ENCODE measurements around the gene SMS.

SMS gene

DNA sequence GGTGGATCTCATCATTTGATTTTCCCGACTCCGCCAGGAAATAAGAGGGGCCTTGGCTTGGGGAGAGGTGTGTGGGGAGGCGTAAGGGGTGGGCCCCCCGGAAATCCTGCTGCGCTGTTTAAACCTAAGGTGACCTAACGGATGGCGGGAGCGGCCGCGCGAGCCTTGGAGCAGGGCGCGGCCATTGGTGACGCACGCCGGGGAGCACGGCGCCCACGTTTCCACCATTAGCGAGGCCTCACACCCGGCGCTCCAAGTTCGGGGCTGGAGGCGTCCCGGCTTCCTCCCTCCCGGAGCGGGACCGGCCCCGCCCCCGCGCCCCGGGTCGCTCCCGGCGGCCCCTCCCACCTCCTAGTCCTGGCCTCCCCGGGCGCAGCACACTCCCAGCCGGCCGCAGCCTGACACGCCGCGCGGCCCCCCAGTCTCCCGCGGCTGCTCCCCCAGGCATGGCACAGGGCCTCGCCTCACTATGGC lies at the start of gene SMS:
SMS (plus strand) TSS at position 354 of the 474 bp plus-strand sequence; CDS start at position 470, 116 bp downstream.
- Histone ChIP-seq H3K4me3 (ENCODE audit: low read depth, low read length) (peak within 1 kb of the TSS; percentile 66), H3K9ac (ENCODE audit: low read length) (peak within 1 kb of the TSS; percentile 90), H3K27ac (ENCODE audit: low read depth, low read length) (peak within 1 kb of the TSS; percentile 85; the same call in 1 of the 2 replicates), H3K4me1 (ENCODE audit: control insufficient read depth, insufficient read depth, low read length) (peaks cover 36% of the 10 kb centered on the region), H3K9me3 (ENCODE audit: control insufficient read depth, insufficient read depth, low read depth, low read length) (no peaks in the 10 kb centered on the region), H3K36me3 (ENCODE audit: control insufficient read depth, insufficient read depth, low read length) (peaks cover 13% of the 10 kb centered on the region), H3K27me3 (ENCODE audit: control insufficient read depth, insufficient read depth, low read length) (peaks cover 3% of the 10 kb centered on the region; the same call in 1 of the 2 replicates)

- peaks cover 20% of the 10 kb centered on the region for H3K4me1 ChIP-seq (ENCODE audit: control insufficient read depth, insufficient read depth, low read length)
- H3K4me3 ChIP-seq (ENCODE audit: low read depth, low read length) = no peak overlapping the region
- H3K27ac ChIP-seq (ENCODE audit: low read depth, low read length) = peak overlapping the region; percentile 34
- H3K9me3 ChIP-seq (ENCODE audit: control insufficient read depth, insufficient read depth, low read depth, low read length) = 0 out of 2 replicates have a peak, but pooled peaks cover 5% of the 10 kb centered on the region
- no peak overlapping the region for H3K9ac ChIP-seq (ENCODE audit: low read length)
- H3K36me3 ChIP-seq (ENCODE audit: control insufficient read depth, insufficient read depth, low read length) = no peaks in the 10 kb centered on the region
- H3K27me3 ChIP-seq (ENCODE audit: control insufficient read depth, insufficient read depth, low read length) = no peaks in the 10 kb centered on the region
Observed at GRCh38 chrX:21905313-21905712, 35.2 kb upstream of the SMS start.

- Histone ChIP-seq H3K27ac (ENCODE audit: low read depth, low read length) (peak overlapping the region; percentile 45; the same call in 1 of the 2 replicates), H3K9ac (ENCODE audit: low read length) (no peak overlapping the region), H3K4me1 (ENCODE audit: control insufficient read depth, insufficient read depth, low read length) (peaks cover 20% of the 10 kb centered on the region), H3K27me3 (ENCODE audit: control insufficient read depth, insufficient read depth, low read length) (no peaks in the 10 kb centered on the region), H3K36me3 (ENCODE audit: control insufficient read depth, insufficient read depth, low read length) (no peaks in the 10 kb centered on the region), H3K4me3 (ENCODE audit: low read depth, low read length) (no peak overlapping the region), H3K9me3 (ENCODE audit: control insufficient read depth, insufficient read depth, low read depth, low read length) (0 out of 2 replicates have a peak, but pooled peaks cover 5% of the 10 kb centered on the region)
Observed at GRCh38 chrX:21905953-21906352, 34.6 kb upstream of the SMS start.

DNA sequence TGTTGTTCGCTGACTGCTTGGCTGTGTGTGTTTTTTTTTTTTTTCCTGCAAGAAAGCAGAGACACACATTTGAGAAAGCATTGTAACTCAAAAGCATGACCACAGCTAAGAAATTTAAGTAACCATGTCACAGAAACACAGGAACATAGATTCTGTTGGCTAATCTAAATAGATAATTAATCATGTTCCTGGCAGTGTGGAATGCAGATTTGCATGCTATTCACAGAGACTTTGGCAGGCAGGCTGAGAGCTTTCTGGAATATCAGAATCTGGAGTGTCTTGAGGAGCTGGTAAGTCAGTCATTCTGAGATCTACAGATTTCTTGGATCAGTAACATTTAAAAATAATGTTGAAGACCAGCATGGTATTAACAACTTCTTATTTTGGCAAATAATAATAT lies 33.2 kb upstream of the SMS start:
- Histone ChIP-seq H3K27ac (ENCODE audit: low read depth, low read length) (no peak overlapping the region), H3K4me1 (ENCODE audit: control insufficient read depth, insufficient read depth, low read length) (peaks cover 20% of the 10 kb centered on the region), H3K27me3 (ENCODE audit: control insufficient read depth, insufficient read depth, low read length) (no peaks in the 10 kb centered on the region; the same call in 1 of the 2 replicates), H3K9me3 (ENCODE audit: control insufficient read depth, insufficient read depth, low read depth, low read length) (0 out of 2 replicates have a peak, but pooled peaks cover 5% of the 10 kb centered on the region), H3K4me3 (ENCODE audit: low read depth, low read length) (no peak overlapping the region), H3K36me3 (ENCODE audit: control insufficient read depth, insufficient read depth, low read length) (no peaks in the 10 kb centered on the region), H3K9ac (ENCODE audit: low read length) (no peak overlapping the region)

GRCh38 chrX:21911481-21911880 lies 29.0 kb upstream of the SMS start:
- no peaks in the 10 kb centered on the region for H3K9me3 ChIP-seq (ENCODE audit: control insufficient read depth, insufficient read depth, low read depth, low read length)
- H3K9ac ChIP-seq (ENCODE audit: low read length) = no peak overlapping the region
- no peak overlapping the region for H3K27ac ChIP-seq (ENCODE audit: low read depth, low read length)
- no peaks in the 10 kb centered on the region for H3K36me3 ChIP-seq (ENCODE audit: control insufficient read depth, insufficient read depth, low read length)
- H3K4me1 ChIP-seq (ENCODE audit: control insufficient read depth, insufficient read depth, low read length) = peaks cover 4% of the 10 kb centered on the region
- no peaks in the 10 kb centered on the region; the same call in 1 of the 2 replicates for H3K27me3 ChIP-seq (ENCODE audit: control insufficient read depth, insufficient read depth, low read length)
- H3K4me3 ChIP-seq (ENCODE audit: low read depth, low read length) = no peak overlapping the region

GRCh38 chrX:21912220-21912619 lies 28.3 kb upstream of the SMS start:
- Histone ChIP-seq H3K9me3 (ENCODE audit: control insufficient read depth, insufficient read depth, low read depth, low read length) (no peaks in the 10 kb centered on the region), H3K27ac (ENCODE audit: low read depth, low read length) (no peak overlapping the region), H3K4me1 (ENCODE audit: control insufficient read depth, insufficient read depth, low read length) (peaks cover 1% of the 10 kb centered on the region), H3K27me3 (ENCODE audit: control insufficient read depth, insufficient read depth, low read length) (no peaks in the 10 kb centered on the region; the same call in 1 of the 2 replicates), H3K36me3 (ENCODE audit: control insufficient read depth, insufficient read depth, low read length) (no peaks in the 10 kb centered on the region), H3K4me3 (ENCODE audit: low read depth, low read length) (no peak overlapping the region), H3K9ac (ENCODE audit: low read length) (no peak overlapping the region)

DNA sequence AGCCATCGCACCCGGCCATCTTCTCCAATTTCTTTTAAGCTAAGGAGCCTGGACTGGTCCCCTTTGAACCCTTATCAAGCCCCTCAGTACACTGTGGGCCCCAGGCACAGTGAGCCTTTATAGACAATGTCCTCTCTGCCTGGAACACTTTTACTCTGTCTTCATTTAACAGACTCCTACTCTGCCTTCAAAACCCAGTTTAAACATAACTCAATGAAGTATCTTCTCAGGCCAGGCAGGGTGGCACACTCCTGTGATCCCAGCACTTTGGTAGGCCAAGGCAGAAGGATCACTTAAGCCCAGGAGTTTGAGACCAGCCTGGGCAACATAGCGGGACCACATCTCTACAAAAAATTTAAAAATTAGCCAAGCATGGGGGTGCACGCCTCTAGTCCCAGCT lies 27.5 kb upstream of the SMS start:
- H3K9me3 ChIP-seq (ENCODE audit: control insufficient read depth, insufficient read depth, low read depth, low read length) = no peaks in the 10 kb centered on the region
- no peak overlapping the region for H3K27ac ChIP-seq (ENCODE audit: low read depth, low read length)
- H3K4me3 ChIP-seq (ENCODE audit: low read depth, low read length) = no peak overlapping the region
- no peaks in the 10 kb centered on the region; the same call in 1 of the 2 replicates for H3K27me3 ChIP-seq (ENCODE audit: control insufficient read depth, insufficient read depth, low read length)
- H3K4me1 ChIP-seq (ENCODE audit: control insufficient read depth, insufficient read depth, low read length) = no peaks in the 10 kb centered on the region
- no peak overlapping the region for H3K9ac ChIP-seq (ENCODE audit: low read length)
- no peaks in the 10 kb centered on the region for H3K36me3 ChIP-seq (ENCODE audit: control insufficient read depth, insufficient read depth, low read length)

GRCh38 chrX:21926116-21926515 lies 14.4 kb upstream of the SMS start:
- H3K27ac ChIP-seq (ENCODE audit: low read depth, low read length) = peak overlapping the region; percentile 97
- H3K9ac ChIP-seq (ENCODE audit: low read length) = no peak overlapping the region
- 0 out of 2 replicates have a peak, but pooled peaks cover 3% of the 10 kb centered on the region for H3K9me3 ChIP-seq (ENCODE audit: control insufficient read depth, insufficient read depth, low read depth, low read length)
- H3K4me3 ChIP-seq (ENCODE audit: low read depth, low read length) = no peak overlapping the region
- peaks cover 26% of the 10 kb centered on the region for H3K4me1 ChIP-seq (ENCODE audit: control insufficient read depth, insufficient read depth, low read length)
- no peaks in the 10 kb centered on the region for H3K27me3 ChIP-seq (ENCODE audit: control insufficient read depth, insufficient read depth, low read length)
- H3K36me3 ChIP-seq (ENCODE audit: control insufficient read depth, insufficient read depth, low read length) = no peaks in the 10 kb centered on the region

DNA sequence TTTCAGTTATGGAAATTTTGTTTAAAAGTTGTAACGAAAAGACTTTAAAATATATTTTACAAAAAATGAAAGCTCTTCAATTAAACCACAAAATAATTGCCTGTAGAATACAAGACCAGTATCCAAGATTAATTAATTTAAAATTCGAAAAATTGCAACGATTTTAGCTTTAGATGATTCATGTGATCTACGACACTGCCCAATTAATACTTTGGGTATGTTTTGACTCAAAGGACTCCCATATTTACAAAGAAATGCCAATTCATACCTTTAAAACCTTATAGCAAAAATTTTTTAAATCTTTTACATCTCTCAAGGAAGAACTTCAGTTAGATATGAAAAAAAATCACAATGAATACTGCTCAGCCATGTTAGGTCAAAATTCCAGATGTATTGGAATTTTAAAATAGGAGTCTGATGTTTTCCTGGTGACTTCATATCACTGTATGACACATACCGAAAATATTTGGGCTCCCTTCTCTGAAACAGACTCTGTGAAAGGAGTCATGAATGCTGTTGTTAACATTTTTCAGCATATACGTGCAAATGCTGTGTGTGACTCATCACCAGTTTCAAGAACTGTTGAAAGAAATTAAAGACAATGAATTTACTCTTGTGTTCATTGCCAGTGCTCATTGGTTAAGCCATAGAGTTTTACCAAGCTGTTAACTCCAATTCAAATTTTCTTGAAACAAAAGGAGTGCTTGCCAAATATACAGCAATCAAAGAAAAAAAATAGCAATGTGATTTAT lies 13.8 kb upstream of the SMS start:
- peak overlapping the region; percentile 97 for H3K27ac ChIP-seq (ENCODE audit: low read depth, low read length)

GRCh38 chrX:21929209-21929608 lies 11.3 kb upstream of the SMS start:
- peaks cover 22% of the 10 kb centered on the region for H3K4me1 ChIP-seq (ENCODE audit: control insufficient read depth, insufficient read depth, low read length)
- H3K27ac ChIP-seq (ENCODE audit: low read depth, low read length) = no peak overlapping the region
- no peak overlapping the region for H3K4me3 ChIP-seq (ENCODE audit: low read depth, low read length)
- no peaks in the 10 kb centered on the region for H3K36me3 ChIP-seq (ENCODE audit: control insufficient read depth, insufficient read depth, low read length)
- no peaks in the 10 kb centered on the region for H3K9me3 ChIP-seq (ENCODE audit: control insufficient read depth, insufficient read depth, low read depth, low read length)
- H3K27me3 ChIP-seq (ENCODE audit: control insufficient read depth, insufficient read depth, low read length) = no peaks in the 10 kb centered on the region
- no peak overlapping the region for H3K9ac ChIP-seq (ENCODE audit: low read length)

More for the DNA sequence above, 13.8 kb upstream of the SMS start:
- Histone ChIP-seq H3K9me3 (ENCODE audit: control insufficient read depth, insufficient read depth, low read depth, low read length) (no peaks in the 10 kb centered on the region), H3K4me1 (ENCODE audit: control insufficient read depth, insufficient read depth, low read length) (peaks cover 26% of the 10 kb centered on the region), H3K27me3 (ENCODE audit: control insufficient read depth, insufficient read depth, low read length) (no peaks in the 10 kb centered on the region), H3K36me3 (ENCODE audit: control insufficient read depth, insufficient read depth, low read length) (no peaks in the 10 kb centered on the region), H3K9ac (ENCODE audit: low read length) (peak overlapping the region; percentile 70), H3K4me3 (ENCODE audit: low read depth, low read length) (no peak overlapping the region)

DNA sequence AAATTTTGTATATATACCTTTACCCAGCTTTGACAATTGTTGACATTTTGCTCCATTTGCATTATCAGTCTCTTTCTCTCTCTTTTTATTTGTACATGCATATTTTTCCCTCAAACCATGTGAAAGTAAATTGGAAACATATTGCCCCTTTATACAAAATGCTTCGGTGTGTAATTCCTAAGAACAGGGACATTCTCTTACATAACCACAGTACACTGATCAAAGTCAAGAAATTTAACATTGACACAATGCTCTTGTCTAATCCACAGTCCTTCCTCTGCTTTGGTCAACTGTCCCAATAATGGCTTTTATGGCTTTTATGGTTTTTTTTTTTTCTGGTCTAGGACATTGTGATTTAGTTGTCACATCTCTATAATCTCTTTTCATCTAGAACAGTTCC lies 9.5 kb upstream of the SMS start:
- Histone ChIP-seq H3K4me1 (ENCODE audit: control insufficient read depth, insufficient read depth, low read length) (peaks cover 21% of the 10 kb centered on the region), H3K9me3 (ENCODE audit: control insufficient read depth, insufficient read depth, low read depth, low read length) (no peaks in the 10 kb centered on the region), H3K4me3 (ENCODE audit: low read depth, low read length) (no peak overlapping the region), H3K9ac (ENCODE audit: low read length) (no peak overlapping the region), H3K27me3 (ENCODE audit: control insufficient read depth, insufficient read depth, low read length) (no peaks in the 10 kb centered on the region), H3K27ac (ENCODE audit: low read depth, low read length) (no peak overlapping the region), H3K36me3 (ENCODE audit: control insufficient read depth, insufficient read depth, low read length) (no peaks in the 10 kb centered on the region)

Measured in HUES6 (cell line).